Measurements from ENCODE around the gene SMAP2. TPM values are rescaled to one million over a fixed set of nuclear protein-coding genes. Genes with fewer than 3 reads are reported as not detected.
A peak's percentile ranks its signal among the peaks of the same experiment; 100 is the strongest.

SMAP2 gene
- total and polyA plus RNA-seq, 2 donors (not counting 3 experiments of a cell fraction or from before 2014, with no cell fraction given): 8.0 to 11.1 TPM

- intact Hi-C loops (cut with micrococcal nuclease): loop anchor here (1.0 to 5.0 kb wide), 5 partner anchors 65 to 255 kb away; partner anchors contain the start of gene PPT1
- Histone ChIP-seq H3K4me3 (replicated peaks in 1 of 3; ENCODE audit: insufficient read depth in 1 of 3, low read depth in 1 of 3, low read length in 3 of 3) (no peak overlapping the region), H4K20me1 (replicated peaks; ENCODE audit: control insufficient read depth, extremely low read depth, insufficient read depth, low read length) (no peaks in the 10 kb centered on the region), H3K27ac (ENCODE audit: insufficient read depth, low read depth, low read length) (no peak overlapping the region), H3K9me3 (replicated peaks; ENCODE audit: control insufficient read depth, insufficient read depth, low read length) (no peaks in the 10 kb centered on the region), H2AFZ (ENCODE audit: low read depth, low read length) (no peak overlapping the region), H3K79me2 (ENCODE audit: control insufficient read depth, insufficient read depth, low read length) (no peaks in the 10 kb centered on the region), H3K4me2 (ENCODE audit: insufficient read depth, low read length) (no peak overlapping the region), H3K9me1 (replicated peaks; ENCODE audit: control insufficient read depth, extremely low read depth, insufficient read depth, low read length) (no peaks in the 10 kb centered on the region), H3K36me3 (ENCODE audit: control insufficient read depth in 2 of 2, extremely low read depth in 1 of 2, insufficient read depth in 2 of 2, low read length in 2 of 2) (no peaks in the 10 kb centered on the region), H3K4me1 (ENCODE audit: control insufficient read depth, extremely low read depth, insufficient read depth, low read length) (no peaks in the 10 kb centered on the region), H3K27me3 (ENCODE audit: control insufficient read depth in 2 of 2, insufficient read depth in 2 of 2, low read length in 2 of 2) (peaks cover 0 to 7% of the 10 kb centered on the region in 2 experiments), H3K9ac (replicated peaks; ENCODE audit: extremely low read depth, insufficient read depth, low read length) (no peak overlapping the region)
- DNase-seq (ENCODE audit: low read depth, low spot score) (peak; percentile 87), FAIRE-seq (peak; percentile 85)
- dilution Hi-C loops (cut with MboI; ENCODE audit: extremely low pct_ligation_motif_present, low sequenced_read_pairs): no loop called here
- no TSS peak for BruUV-seq (replicated peaks)
- TF ChIP-seq CTCF (IDR thresholded peaks at IDR 0.05; ENCODE audit: extremely low read depth in 1 of 2, insufficient read depth in 1 of 2, low read depth in 1 of 2, low read length in 2 of 2): peak; percentile 98 to 99
- no peak for TF ChIP-seq EZH2 (IDR thresholded peaks at IDR 0.05; ENCODE audit: borderline replicate concordance, low read depth, low read length, severe bottlenecking)
- ChIA-PET POLR2A (interaction anchor here (0.5 to 0.8 kb wide), 2 partner anchors 23 to 35 kb away, joined by 3 read pairs; partner anchors contain the start of gene SMAP2), CTCF (interaction anchor here (0.6 to 9.4 kb wide), 71 partner anchors 10 to 519 kb away, joined by 3 to 362 read pairs (median 5); partner anchors contain the start of genes COL9A2, RLF and SMAP2)
These were observed 34.6 kb upstream of the SMAP2 start for GRCh38 chr1:40338745-40339419.
